Mesendoderm (in vitro differentiated cells): ENCODE results near the gene NFE2L3.
A peak's percentile ranks its signal among the peaks of the same experiment; 100 is the strongest.
"Not testable (repeated sequence)": the region's sequence is repeated elsewhere in the genome, so short reads cannot be mapped to it uniquely, and the experiment has no call there.

Source experiments
- DNase-seq: peaks from one replicate; pipeline ENCODE4 v3.0.0; 2013
- H2AK5ac ChIP-seq: 2 replicates; pipeline ENCODE4 v1.6.1; 2013; ENCODE audit warnings: low read length, inconsistent platforms
- H2BK120ac ChIP-seq: 2 replicates; pipeline ENCODE4 v1.6.1; 2013; ENCODE audit warnings: low read depth, mild to moderate bottlenecking, low read length, moderate library complexity, mixed read lengths
- H2BK15ac ChIP-seq: replicated peaks from 2 replicates; pipeline ENCODE4 v1.6.1; 2013; ENCODE audit warnings: low read depth, mild to moderate bottlenecking, moderate library complexity
- H2BK5ac ChIP-seq: 2 replicates; pipeline ENCODE4 v1.6.1; 2013; ENCODE audit warnings: low read length, inconsistent platforms
- H3K18ac ChIP-seq: 2 replicates; pipeline ENCODE4 v1.6.1; 2013; ENCODE audit warnings: mild to moderate bottlenecking, low read length, mixed read lengths
- H3K23ac ChIP-seq: one replicate; pipeline ENCODE4 v1.6.1; 2013; ENCODE audit warnings: low read length
- H3K27ac ChIP-seq: 2 replicates; pipeline ENCODE4 v1.5.1; 2013; ENCODE audit warnings: low read depth, mild to moderate bottlenecking, inconsistent platforms, low read length, moderate library complexity
- H3K27me3 ChIP-seq: 2 replicates; pipeline ENCODE4 v1.6.1; 2013; ENCODE audit warnings: low read length, control low read depth, mild to moderate bottlenecking, inconsistent platforms; ENCODE audit not compliant: insufficient read depth, poor library complexity
- H3K36me3 ChIP-seq: 2 replicates; pipeline ENCODE4 v1.6.1; 2013; ENCODE audit warnings: low read length, inconsistent platforms; ENCODE audit not compliant: control insufficient read depth, insufficient read depth
- H3K4ac ChIP-seq: one replicate; pipeline ENCODE4 v1.6.1; 2013; ENCODE audit warnings: low read depth, mild to moderate bottlenecking, low read length, moderate library complexity
- H3K4me1 ChIP-seq: 2 replicates; pipeline ENCODE4 v1.6.1; 2013; ENCODE audit warnings: low read depth, low read length, inconsistent platforms; ENCODE audit not compliant: control insufficient read depth
- H3K4me2 ChIP-seq: 2 replicates; pipeline ENCODE4 v1.6.1; 2013; ENCODE audit warnings: low read length
- H3K4me3 ChIP-seq: 2 replicates; pipeline ENCODE4 v1.5.1; 2013; ENCODE audit warnings: mild to moderate bottlenecking, low read length
- H3K56ac ChIP-seq: one replicate; pipeline ENCODE4 v1.6.1; 2013; ENCODE audit warnings: low read length
- H3K79me1 ChIP-seq: 2 replicates; pipeline ENCODE4 v1.6.1; 2013; ENCODE audit warnings: low read length, inconsistent platforms
- H3K79me2 ChIP-seq: 2 replicates; pipeline ENCODE4 v1.6.1; 2013; ENCODE audit warnings: mild to moderate bottlenecking, low read length; ENCODE audit not compliant: control insufficient read depth, insufficient read depth
- H3K9ac ChIP-seq: 2 replicates; pipeline ENCODE4 v1.6.1; 2013; ENCODE audit warnings: low read length, inconsistent platforms
- H4K5ac ChIP-seq: one replicate; pipeline ENCODE4 v1.6.1; 2013; ENCODE audit warnings: low read length
- H4K8ac ChIP-seq: one replicate; pipeline ENCODE4 v1.6.1; 2013; ENCODE audit warnings: low read depth, mild to moderate bottlenecking, control low read depth, low read length, moderate library complexity
- WGBS: extraction: QIAGEN DNeasy Blood & Tissue Kit; methylation state at CpG from one replicate; pipeline ENCODE4 v1.1.7; 2013; ENCODE audit warnings: low lambda C conversion rate, missing lambda C conversion rate; ENCODE audit not compliant: insufficient coverage; ENCODE audit errors: extremely low coverage; 5-methylcytosine and 5-hydroxymethylcytosine counted together

Gene NFE2L3

GRCh38 chr7:26148307-26148700 is 3.7 kb upstream of the NFE2L3 start:
- H2BK5ac ChIP-seq, H3K79me2 ChIP-seq, H2AK5ac ChIP-seq, H2BK15ac ChIP-seq, H3K27ac ChIP-seq, H4K8ac ChIP-seq, H3K9ac ChIP-seq, H2BK120ac ChIP-seq, H3K18ac ChIP-seq, H3K27me3 ChIP-seq, H3K23ac ChIP-seq, H3K79me1 ChIP-seq, H4K5ac ChIP-seq, H3K4me3 ChIP-seq, H3K56ac ChIP-seq, H3K4me2 ChIP-seq, H3K36me3 ChIP-seq, DNase-seq, H3K4ac ChIP-seq, H3K4me1 ChIP-seq: not testable (repeated sequence)
- WGBS, result no CpG with 5 or more reads among the region's 29 CpGs

GRCh38 chr7:26149391-26149977 is 2.5 kb upstream of the NFE2L3 start:
- no peak overlapping the region for H3K9ac ChIP-seq
- no peak overlapping the region for H2BK120ac ChIP-seq
- H2BK5ac ChIP-seq, result no peak overlapping the region
- H3K36me3 ChIP-seq, result no peaks in the 10 kb centered on the region
- no peak overlapping the region for H4K8ac ChIP-seq
- H2BK15ac ChIP-seq, result no peak overlapping the region
- H3K4me3 ChIP-seq, result no peak overlapping the region
- H3K4me2 ChIP-seq, result no peak overlapping the region
- no peak overlapping the region for H4K5ac ChIP-seq
- H3K27ac ChIP-seq, result no peak overlapping the region
- H3K23ac ChIP-seq, result no peak overlapping the region
- no peaks in the 10 kb centered on the region for H3K27me3 ChIP-seq
- no peak overlapping the region for H3K4ac ChIP-seq
- no peak overlapping the region for H3K56ac ChIP-seq
- no peak overlapping the region for H2AK5ac ChIP-seq
- H3K18ac ChIP-seq, result no peak overlapping the region
- H3K4me1 ChIP-seq, result peaks cover 3% of the 10 kb centered on the region
- WGBS, result no CpG with 5 or more reads among the region's 1 CpG
- H3K79me1 ChIP-seq, result no peaks in the 10 kb centered on the region
- H3K79me2 ChIP-seq, result peaks cover 10% of the 10 kb centered on the region
- DNase-seq, result no peak

GRCh38 chr7:26151096-26151495 is 902 bp upstream of the NFE2L3 start:
- no peak overlapping the region for H3K56ac ChIP-seq
- no CpG with 5 or more reads among the region's 5 CpGs for WGBS
- no peaks in the 10 kb centered on the region for H3K27me3 ChIP-seq
- H3K79me2 ChIP-seq, result peaks cover 23% of the 10 kb centered on the region
- H3K4ac ChIP-seq, result no peak overlapping the region
- H2BK5ac ChIP-seq, result no peak overlapping the region
- H4K5ac ChIP-seq, result no peak overlapping the region
- H3K4me3 ChIP-seq, result no peak overlapping the region
- H3K18ac ChIP-seq, result no peak overlapping the region
- H2BK120ac ChIP-seq, result no peak overlapping the region
- H3K4me2 ChIP-seq, result no peak overlapping the region
- peaks cover 9% of the 10 kb centered on the region for H3K4me1 ChIP-seq
- no peak overlapping the region for H4K8ac ChIP-seq
- no peak overlapping the region for H3K27ac ChIP-seq
- H3K36me3 ChIP-seq, result no peaks in the 10 kb centered on the region
- H3K9ac ChIP-seq, result no peak overlapping the region
- no peak overlapping the region for H2AK5ac ChIP-seq
- H3K23ac ChIP-seq, result no peak overlapping the region
- no peak for DNase-seq
- H3K79me1 ChIP-seq, result no peaks in the 10 kb centered on the region
- no peak overlapping the region for H2BK15ac ChIP-seq

GRCh38 chr7:26151650-26151952 is 397 bp upstream of the NFE2L3 start:
- no CpG with 5 or more reads among the region's 10 CpGs for WGBS
- Histone ChIP-seq H2BK15ac (no peak overlapping the region), H3K79me2 (peaks cover 26% of the 10 kb centered on the region), H3K27ac (no peak overlapping the region), H3K18ac (no peak overlapping the region), H3K4me3 (no peak overlapping the region), H4K8ac (no peak overlapping the region), H4K5ac (no peak overlapping the region), H2BK120ac (no peak overlapping the region), H3K56ac (peak overlapping the region; percentile 84), H3K9ac (peak overlapping the region; percentile 65), H3K23ac (no peak overlapping the region), H2AK5ac (no peak overlapping the region), H2BK5ac (no peak overlapping the region), H3K4me1 (peaks cover 9% of the 10 kb centered on the region), H3K36me3 (no peaks in the 10 kb centered on the region), H3K79me1 (no peaks in the 10 kb centered on the region), H3K27me3 (no peaks in the 10 kb centered on the region), H3K4ac (no peak overlapping the region), H3K4me2 (peak overlapping the region; percentile 53)
- DNase-seq, result no peak

- H3K27me3 ChIP-seq, H2BK5ac ChIP-seq, H3K79me1 ChIP-seq, H2BK120ac ChIP-seq, H3K23ac ChIP-seq, H3K27ac ChIP-seq, H3K4me1 ChIP-seq, H3K36me3 ChIP-seq, H3K4ac ChIP-seq, H4K5ac ChIP-seq, H2BK15ac ChIP-seq, H4K8ac ChIP-seq, H2AK5ac ChIP-seq: not testable (repeated sequence)
- peak overlapping the region; percentile 59 for H3K9ac ChIP-seq
- WGBS, result no CpG with 5 or more reads among the region's 54 CpGs
- H3K18ac ChIP-seq, result peak overlapping the region; percentile 8
- peak overlapping the region; percentile 64 for H3K4me3 ChIP-seq
- H3K56ac ChIP-seq, result peak overlapping the region; percentile 77
- H3K79me2 ChIP-seq, result peaks cover 37% of the 10 kb centered on the region
- DNase-seq, result peak; percentile 44
- H3K4me2 ChIP-seq, result peak overlapping the region; percentile 38
Observed at GRCh38 chr7:26152782-26153240, 813 bp downstream of the NFE2L3 start.

- Histone ChIP-seq H3K4me2 (peak overlapping the region; percentile 38), H3K27me3 (no peaks in the 10 kb centered on the region), H3K79me2 (peaks cover 42% of the 10 kb centered on the region), H4K8ac (no peak overlapping the region), H3K36me3 (no peaks in the 10 kb centered on the region), H3K18ac (peak overlapping the region; percentile 8), H2BK120ac (no peak overlapping the region), H3K9ac (peak overlapping the region; percentile 59), H3K27ac (peak overlapping the region; percentile 51), H2AK5ac (no peak overlapping the region), H2BK5ac (no peak overlapping the region), H3K23ac (no peak overlapping the region), H3K4me1 (peaks cover 9% of the 10 kb centered on the region), H3K4me3 (peak overlapping the region; percentile 64), H3K4ac (no peak overlapping the region), H3K79me1 (no peaks in the 10 kb centered on the region), H4K5ac (no peak overlapping the region), H2BK15ac (no peak overlapping the region), H3K56ac (peak overlapping the region; percentile 77)
- DNase-seq, result peak; percentile 76
- no CpG with 5 or more reads among the region's 18 CpGs for WGBS
Observed at GRCh38 chr7:26153241-26153822, 1.3 kb downstream of the NFE2L3 start.
